HG03442 (cell line): ENCODE data around the gene MED15.
A peak's percentile ranks its signal among the peaks of the same experiment; 100 is the strongest.
"Not testable (repeated sequence)": the region's sequence is repeated elsewhere in the genome, so short reads cannot be mapped to it uniquely, and the experiment has no call there.

Source experiments
- ATAC-seq: cut with Tn5 transposase; IDR thresholded peaks from one replicate; pipeline ENCODE4 v1.9.1; 2021; ENCODE audit warnings: mild to moderate bottlenecking, moderate library complexity; ENCODE audit not compliant: unreplicated experiment

The MED15 gene

GRCh38 chr22:20619045-20619892 is 111.9 kb downstream of the MED15 start:
- ATAC-seq, result no peak

GRCh38 chr22:20619893-20620194 is 112.4 kb downstream of the MED15 start:
- ATAC-seq, result not testable (repeated sequence)

- no peak for ATAC-seq
Observed at GRCh38 chr22:20621162-20621561, 113.8 kb downstream of the MED15 start.

- ATAC-seq, result no peak
Observed at GRCh38 chr22:20622650-20623339, 115.4 kb downstream of the MED15 start.

- ATAC-seq, result peak; percentile 74
Observed at GRCh38 chr22:20624161-20624616, 116.8 kb downstream of the MED15 start.

- ATAC-seq, result no peak
Observed at GRCh38 chr22:20625270-20625669, 117.9 kb downstream of the MED15 start.

- no peak for ATAC-seq
Observed at GRCh38 chr22:20626811-20627210, 119.4 kb downstream of the MED15 start.

GRCh38 chr22:20627432-20627831 is 120.0 kb downstream of the MED15 start:
- no peak for ATAC-seq

GRCh38 chr22:20628081-20628939 is 120.9 kb downstream of the MED15 start:
- ATAC-seq, result no peak

GRCh38 chr22:20629401-20629800 is 122.0 kb downstream of the MED15 start:
- ATAC-seq, result no peak

GRCh38 chr22:20630873-20631617 is 123.6 kb downstream of the MED15 start:
- no peak for ATAC-seq

GRCh38 chr22:20632082-20632481 is 124.7 kb downstream of the MED15 start:
- no peak for ATAC-seq

GRCh38 chr22:20632518-20632917 is 125.1 kb downstream of the MED15 start:
- no peak for ATAC-seq

- no peak for ATAC-seq
Observed at GRCh38 chr22:20634560-20635226, 127.3 kb downstream of the MED15 start.

GRCh38 chr22:20635227-20635591 is 127.8 kb downstream of the MED15 start:
- no peak for ATAC-seq

- no peak for ATAC-seq
Observed at GRCh38 chr22:20636075-20636812, 128.8 kb downstream of the MED15 start.

- ATAC-seq, result no peak
Observed at GRCh38 chr22:20636945-20637344, 129.5 kb downstream of the MED15 start.
